Measurements from ENCODE around the gene CREB3L4.
"Not testable (repeated sequence)": the region's sequence is repeated elsewhere in the genome, so short reads cannot be mapped to it uniquely, and the experiment has no call there.

Gene CREB3L4

DNA sequence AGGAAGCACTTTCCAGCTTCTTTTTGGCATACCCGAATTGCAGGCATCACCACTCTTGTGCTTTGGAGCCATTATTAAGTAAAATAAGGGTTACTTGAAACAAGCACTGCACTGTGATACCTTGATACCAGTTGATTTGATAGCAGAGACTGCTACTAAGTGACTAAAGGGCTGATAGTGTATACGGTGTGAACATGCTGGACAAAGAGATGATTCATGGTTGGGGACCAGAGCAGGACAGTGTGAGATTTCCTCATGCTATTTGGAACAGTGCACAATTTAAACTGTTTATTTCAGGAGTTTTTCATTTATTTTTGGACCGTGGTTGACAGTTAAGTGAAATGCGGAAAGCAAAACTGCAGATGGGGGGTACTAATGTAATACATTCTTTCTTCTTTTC, 32.7 kb downstream of the CREB3L4 start:
- Histone ChIP-seq H3K27me3 (ENCODE audit: control insufficient read depth in 2 of 2, insufficient read depth in 2 of 2, low read length in 2 of 2) (no peaks in the 10 kb centered on the region), H3K27ac (ENCODE audit: low read depth in 2 of 2, low read length in 2 of 2) (no peak overlapping the region), H3K4me1 (ENCODE audit: control insufficient read depth in 2 of 2, insufficient read depth in 2 of 2, low read length in 2 of 2) (no peaks in the 10 kb centered on the region), H3K36me3 (ENCODE audit: control insufficient read depth in 2 of 2, insufficient read depth in 2 of 2, low read length in 2 of 2) (no peaks in the 10 kb centered on the region), H3K9me3 (ENCODE audit: control insufficient read depth in 2 of 2, low read length in 2 of 2) (no peaks in the 10 kb centered on the region), H3K9ac (ENCODE audit: low read depth in 1 of 2, low read length in 2 of 2) (no peak overlapping the region), H3K4me3 (ENCODE audit: low read length in 2 of 2) (no peak overlapping the region)

DNA sequence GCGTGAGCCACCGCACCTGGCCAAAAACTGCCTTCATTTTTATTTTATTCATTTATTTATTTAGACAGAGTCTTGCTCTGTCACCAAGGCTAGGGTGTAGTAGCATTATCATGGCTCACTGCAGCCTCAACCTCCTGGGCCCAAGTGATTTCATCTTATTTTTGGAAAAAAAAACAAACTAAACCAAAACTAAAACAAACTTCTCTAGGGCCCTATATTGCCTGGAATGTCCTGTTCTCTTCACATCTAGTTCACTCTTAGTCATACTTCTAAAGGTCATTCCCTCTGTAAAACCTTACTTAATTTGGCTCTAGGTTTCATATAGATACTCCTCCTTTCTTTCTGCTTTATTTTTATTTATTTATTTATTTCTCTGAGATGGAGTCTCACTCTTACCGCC, 38.4 kb downstream of the CREB3L4 start:
- Histone ChIP-seq H3K9ac (ENCODE audit: low read depth in 1 of 2, low read length in 2 of 2) (no peak overlapping the region), H3K9me3 (ENCODE audit: control insufficient read depth in 2 of 2, low read length in 2 of 2) (no peaks in the 10 kb centered on the region), H3K4me1 (ENCODE audit: control insufficient read depth in 2 of 2, insufficient read depth in 2 of 2, low read length in 2 of 2) (no peaks in the 10 kb centered on the region), H3K36me3 (ENCODE audit: control insufficient read depth in 2 of 2, insufficient read depth in 2 of 2, low read length in 2 of 2) (no peaks in the 10 kb centered on the region), H3K27me3 (ENCODE audit: control insufficient read depth in 2 of 2, insufficient read depth in 2 of 2, low read length in 2 of 2) (no peaks in the 10 kb centered on the region), H3K4me3 (ENCODE audit: low read length in 2 of 2) (no peak overlapping the region), H3K27ac (ENCODE audit: low read depth in 2 of 2, low read length in 2 of 2) (no peak overlapping the region)

- Histone ChIP-seq H3K4me1 (ENCODE audit: control insufficient read depth in 2 of 2, insufficient read depth in 2 of 2, low read length in 2 of 2) (no peaks in the 10 kb centered on the region), H3K9ac (ENCODE audit: low read depth in 1 of 2, low read length in 2 of 2) (no peak overlapping the region), H3K27me3 (ENCODE audit: control insufficient read depth in 2 of 2, insufficient read depth in 2 of 2, low read length in 2 of 2) (no peaks in the 10 kb centered on the region), H3K4me3 (ENCODE audit: low read length in 2 of 2) (no peak overlapping the region), H3K36me3 (ENCODE audit: control insufficient read depth in 2 of 2, insufficient read depth in 2 of 2, low read length in 2 of 2) (no peaks in the 10 kb centered on the region), H3K27ac (ENCODE audit: low read depth in 2 of 2, low read length in 2 of 2) (no peak overlapping the region), H3K9me3 (ENCODE audit: control insufficient read depth in 2 of 2, low read length in 2 of 2) (no peaks in the 10 kb centered on the region)
Measured at GRCh38 chr1:154012129-154012528, 44.4 kb downstream of the CREB3L4 start.

DNA sequence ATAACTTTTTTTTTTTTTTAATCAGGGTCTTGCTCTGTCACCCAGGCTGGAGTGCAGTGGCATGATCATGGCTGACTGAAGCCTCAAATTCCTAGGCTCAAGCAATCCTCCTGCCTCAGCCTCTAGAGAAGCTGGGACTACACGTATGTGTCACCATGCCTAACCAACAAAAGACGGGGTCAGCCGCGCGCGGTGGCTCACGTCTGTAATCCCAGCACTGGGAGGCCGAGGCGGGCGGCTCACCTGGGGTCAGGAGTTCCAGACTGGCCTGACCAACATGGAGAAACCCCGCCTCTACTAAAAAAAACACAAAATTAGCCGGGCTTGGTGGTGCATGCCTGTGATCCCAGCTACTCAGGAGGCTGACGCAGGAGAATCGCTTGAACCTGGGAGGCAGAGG, 44.8 kb downstream of the CREB3L4 start:
- not testable (repeated sequence) for H3K9ac ChIP-seq (ENCODE audit: low read depth in 1 of 2, low read length in 2 of 2); H3K4me3 ChIP-seq (ENCODE audit: low read length in 2 of 2); H3K27me3 ChIP-seq (ENCODE audit: control insufficient read depth in 2 of 2, insufficient read depth in 2 of 2, low read length in 2 of 2); H3K36me3 ChIP-seq (ENCODE audit: control insufficient read depth in 2 of 2, insufficient read depth in 2 of 2, low read length in 2 of 2); H3K4me1 ChIP-seq (ENCODE audit: control insufficient read depth in 2 of 2, insufficient read depth in 2 of 2, low read length in 2 of 2); H3K9me3 ChIP-seq (ENCODE audit: control insufficient read depth in 2 of 2, low read length in 2 of 2); H3K27ac ChIP-seq (ENCODE audit: low read depth in 2 of 2, low read length in 2 of 2)

GRCh38 chr1:154014154-154014907, 46.6 kb downstream of the CREB3L4 start:
- no peaks in the 10 kb centered on the region for H3K4me1 ChIP-seq (ENCODE audit: control insufficient read depth in 2 of 2, insufficient read depth in 2 of 2, low read length in 2 of 2)
- no peak overlapping the region for H3K4me3 ChIP-seq (ENCODE audit: low read length in 2 of 2)
- H3K9ac ChIP-seq (ENCODE audit: low read depth in 1 of 2, low read length in 2 of 2) = no peak overlapping the region
- H3K27me3 ChIP-seq (ENCODE audit: control insufficient read depth in 2 of 2, insufficient read depth in 2 of 2, low read length in 2 of 2) = no peaks in the 10 kb centered on the region
- H3K9me3 ChIP-seq (ENCODE audit: control insufficient read depth in 2 of 2, low read length in 2 of 2) = no peaks in the 10 kb centered on the region
- H3K27ac ChIP-seq (ENCODE audit: low read depth in 2 of 2, low read length in 2 of 2) = no peak overlapping the region
- H3K36me3 ChIP-seq (ENCODE audit: control insufficient read depth in 2 of 2, insufficient read depth in 2 of 2, low read length in 2 of 2) = no peaks in the 10 kb centered on the region

DNA sequence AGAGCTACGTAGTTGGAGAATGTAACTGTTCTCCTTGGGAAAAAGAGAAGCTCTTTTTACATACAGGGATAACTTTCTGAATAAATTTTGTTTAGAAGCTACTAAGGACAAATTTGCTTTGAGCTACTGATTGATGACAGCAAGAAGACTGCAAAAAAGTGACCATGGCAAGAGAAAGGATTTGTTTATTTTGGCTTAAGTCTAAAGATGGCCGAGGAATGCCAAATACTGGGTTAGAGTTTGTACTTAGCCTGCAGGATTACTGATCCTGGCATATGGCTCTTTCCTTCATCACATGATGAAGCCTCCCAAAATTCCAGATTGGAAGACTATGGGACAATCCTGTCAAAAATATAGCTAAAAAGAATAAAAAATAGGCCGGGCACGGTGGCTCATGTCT, 51.6 kb downstream of the CREB3L4 start:
- Histone ChIP-seq H3K27ac (ENCODE audit: low read depth in 2 of 2, low read length in 2 of 2) (no peak overlapping the region), H3K9me3 (ENCODE audit: control insufficient read depth in 2 of 2, low read length in 2 of 2) (no peaks in the 10 kb centered on the region), H3K27me3 (ENCODE audit: control insufficient read depth in 2 of 2, insufficient read depth in 2 of 2, low read length in 2 of 2) (no peaks in the 10 kb centered on the region), H3K9ac (ENCODE audit: low read depth in 1 of 2, low read length in 2 of 2) (no peak overlapping the region), H3K4me3 (ENCODE audit: low read length in 2 of 2) (no peak overlapping the region), H3K4me1 (ENCODE audit: control insufficient read depth in 2 of 2, insufficient read depth in 2 of 2, low read length in 2 of 2) (no peaks in the 10 kb centered on the region), H3K36me3 (ENCODE audit: control insufficient read depth in 2 of 2, insufficient read depth in 2 of 2, low read length in 2 of 2) (no peaks in the 10 kb centered on the region)

DNA sequence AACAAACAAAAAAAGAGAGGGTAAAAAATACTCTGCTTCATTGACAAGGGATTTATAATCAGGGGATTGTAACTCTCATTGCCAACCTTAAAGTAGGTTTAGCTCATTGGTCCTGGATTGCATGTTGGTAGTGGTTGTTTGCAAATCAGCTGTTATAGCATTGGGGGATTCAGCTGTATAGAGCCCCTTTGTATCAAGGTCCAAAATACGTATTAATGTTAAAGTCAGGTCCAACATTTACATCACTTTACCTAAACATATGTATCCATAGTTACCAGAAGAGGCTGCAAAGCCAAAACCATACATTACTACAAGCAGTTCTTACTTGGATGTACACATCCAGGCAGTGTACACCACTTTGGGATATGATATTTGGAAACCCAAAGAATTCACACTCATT, 52.2 kb downstream of the CREB3L4 start:
- Histone ChIP-seq H3K27ac (ENCODE audit: low read depth in 2 of 2, low read length in 2 of 2) (no peak overlapping the region), H3K27me3 (ENCODE audit: control insufficient read depth in 2 of 2, insufficient read depth in 2 of 2, low read length in 2 of 2) (no peaks in the 10 kb centered on the region), H3K36me3 (ENCODE audit: control insufficient read depth in 2 of 2, insufficient read depth in 2 of 2, low read length in 2 of 2) (no peaks in the 10 kb centered on the region), H3K4me3 (ENCODE audit: low read length in 2 of 2) (no peak overlapping the region), H3K9ac (ENCODE audit: low read depth in 1 of 2, low read length in 2 of 2) (no peak overlapping the region), H3K4me1 (ENCODE audit: control insufficient read depth in 2 of 2, insufficient read depth in 2 of 2, low read length in 2 of 2) (no peaks in the 10 kb centered on the region), H3K9me3 (ENCODE audit: control insufficient read depth in 2 of 2, low read length in 2 of 2) (no peaks in the 10 kb centered on the region)

Measured in mucosa of rectum (tissue), 2 donors.